GM19351 (cell line): ENCODE measurements around the gene ORAI2.

Experiments
- ATAC-seq: cut with Tn5 transposase; IDR thresholded peaks from one replicate; pipeline ENCODE4 v1.9.1; 2021; ENCODE audit warnings: mild to moderate bottlenecking, moderate library complexity; ENCODE audit not compliant: unreplicated experiment

Gene ORAI2

DNA sequence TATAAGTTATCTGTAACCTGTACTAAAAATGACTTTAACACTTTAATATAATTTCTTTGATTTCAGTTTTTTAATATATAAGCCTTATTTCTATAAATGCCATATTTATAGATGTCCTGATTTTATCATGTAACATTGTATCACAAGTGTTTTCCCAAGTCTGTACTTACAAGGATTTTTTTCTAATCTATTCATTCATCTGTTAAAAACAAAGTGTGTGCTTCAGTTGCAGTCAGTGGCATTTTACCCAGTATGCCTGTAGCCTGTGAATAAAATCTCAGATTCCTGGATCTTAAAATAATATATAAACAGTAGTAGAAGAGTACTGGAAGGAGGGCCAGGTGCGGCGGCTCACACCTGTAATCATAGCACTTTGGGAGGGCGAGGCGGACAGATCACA lies 19.8 kb upstream of the ORAI2 start:
- ATAC-seq, result no peak

DNA sequence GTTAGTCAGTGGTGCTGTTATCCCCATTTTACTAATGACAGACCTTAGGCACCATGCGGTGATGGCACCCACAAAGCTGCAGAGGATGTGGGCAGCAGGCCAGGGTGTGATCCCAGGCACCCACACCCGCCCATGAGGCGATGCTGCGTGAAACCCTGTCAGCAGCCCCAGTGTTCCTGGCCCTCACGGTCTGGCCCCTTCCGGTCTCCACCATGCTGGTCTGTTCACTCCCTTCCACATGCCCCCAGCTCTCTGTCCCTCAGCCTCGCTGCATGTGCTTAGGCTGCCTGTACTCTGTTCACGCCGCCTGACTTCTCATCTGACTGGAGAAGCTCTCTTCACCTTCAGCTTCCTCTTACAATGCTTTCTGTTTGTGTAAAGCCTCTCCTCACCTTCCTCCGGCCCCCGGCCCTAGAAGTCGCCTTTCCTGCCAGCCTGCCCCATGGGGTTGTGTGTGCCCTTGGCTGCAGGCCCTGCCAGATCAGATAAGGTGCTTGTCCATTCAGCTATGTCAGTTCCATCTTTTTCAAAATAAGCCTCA lies 17.6 kb upstream of the ORAI2 start:
- peak; percentile 65 for ATAC-seq

DNA sequence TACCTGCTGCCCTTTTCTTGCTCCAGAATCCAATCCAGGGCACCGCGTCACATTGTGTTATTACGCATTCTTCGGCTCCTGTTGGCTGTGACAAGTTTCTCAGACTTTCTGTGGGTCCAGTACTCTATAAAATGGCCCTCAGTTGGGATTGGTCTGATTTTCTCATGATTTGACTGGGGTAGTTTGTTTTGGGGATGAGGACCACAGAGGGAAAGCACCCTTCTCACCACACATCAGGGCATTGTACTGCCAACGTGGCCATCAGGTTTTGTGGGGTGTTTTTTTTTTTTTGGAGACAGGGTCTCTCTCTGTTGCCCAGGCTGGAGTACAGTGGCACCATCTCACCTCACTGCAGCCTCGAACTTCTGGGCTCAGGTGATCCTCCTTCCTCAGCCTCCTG lies 17.0 kb upstream of the ORAI2 start:
- ATAC-seq, result no peak

DNA sequence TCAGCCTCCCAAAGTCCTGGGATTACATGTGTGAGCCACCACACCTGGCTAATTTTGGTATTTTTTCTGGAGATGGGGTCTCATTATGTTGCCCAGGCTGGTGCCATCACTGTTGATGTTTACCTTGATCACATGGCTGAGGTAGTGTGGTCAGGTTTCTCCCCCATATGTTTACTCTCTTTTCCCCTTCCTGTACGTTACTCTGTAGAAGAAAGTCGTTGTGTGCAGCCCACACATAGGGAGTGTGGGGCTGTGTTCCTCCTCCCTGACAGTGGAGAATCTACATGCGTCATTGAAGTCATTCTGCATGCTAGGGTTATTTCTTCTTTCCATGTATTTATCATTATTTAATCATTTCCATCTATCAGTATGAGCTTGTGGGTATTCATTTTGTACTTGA lies 16.3 kb upstream of the ORAI2 start:
- no peak for ATAC-seq

DNA sequence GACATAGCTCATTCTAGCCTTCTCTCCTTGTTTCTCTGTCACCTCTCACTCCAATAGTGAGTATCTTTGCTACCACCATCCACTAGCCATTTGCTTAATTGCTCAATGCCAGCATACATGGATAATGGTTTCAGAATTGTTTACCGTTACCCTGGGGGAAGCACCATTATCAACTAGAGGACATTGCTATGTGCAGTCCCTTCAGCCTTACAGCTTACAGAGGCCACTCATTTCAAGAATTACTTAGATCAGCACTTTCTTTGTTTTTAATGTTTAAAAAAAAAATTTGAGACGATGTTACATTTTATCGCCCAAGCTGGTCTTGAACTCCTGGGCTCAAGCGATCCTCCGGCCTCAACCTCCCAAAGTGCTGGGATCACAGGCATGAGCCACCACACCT lies 14.8 kb upstream of the ORAI2 start:
- ATAC-seq, result no peak

DNA sequence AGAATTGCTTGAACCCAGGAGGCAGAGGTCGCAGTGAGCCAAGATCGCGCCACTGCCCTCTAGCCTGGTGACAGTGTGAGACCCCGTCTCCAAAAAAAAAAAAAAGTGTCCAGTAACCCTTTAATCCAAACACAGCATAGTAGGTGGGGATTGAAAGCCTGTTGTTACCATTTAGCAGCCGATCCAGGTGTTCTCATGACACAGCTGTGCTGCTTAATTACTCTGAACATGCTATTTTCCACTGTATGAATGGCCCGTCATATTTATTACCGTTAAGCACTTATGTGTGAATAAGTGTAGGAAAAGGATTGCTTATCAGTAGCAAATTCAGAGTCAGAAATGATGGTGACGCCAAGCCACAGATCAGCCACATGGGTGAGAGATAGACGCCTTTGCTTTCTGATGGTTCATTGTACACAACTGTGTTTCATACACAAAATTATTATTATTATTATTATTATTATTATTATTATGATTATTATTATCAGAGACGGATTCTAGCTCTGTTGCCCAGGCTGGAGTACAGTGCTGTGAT lies 11.6 kb upstream of the ORAI2 start:
- ATAC-seq, result no peak

DNA sequence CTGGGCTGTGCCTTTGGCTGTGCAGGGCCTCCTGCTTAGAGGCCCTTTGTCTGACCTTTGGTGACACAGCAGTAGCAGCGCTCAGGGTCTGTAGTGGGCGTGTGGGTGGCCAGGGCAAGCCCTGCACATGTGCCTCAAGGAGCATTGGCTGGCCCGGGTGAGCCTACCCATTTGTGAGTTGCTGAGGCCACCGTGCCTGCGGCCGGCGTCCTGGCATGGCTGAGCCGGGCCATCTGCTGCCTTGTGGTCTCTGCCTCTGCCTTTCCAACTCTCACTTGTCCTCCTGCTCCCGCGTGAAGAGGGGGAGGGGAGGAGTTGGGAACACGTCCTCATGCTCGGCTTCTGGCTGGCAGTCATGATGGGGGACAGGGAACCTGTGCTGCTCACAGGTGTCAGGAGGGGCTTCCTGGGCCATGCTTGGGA lies 9.2 kb upstream of the ORAI2 start:
- ATAC-seq, result no peak

DNA sequence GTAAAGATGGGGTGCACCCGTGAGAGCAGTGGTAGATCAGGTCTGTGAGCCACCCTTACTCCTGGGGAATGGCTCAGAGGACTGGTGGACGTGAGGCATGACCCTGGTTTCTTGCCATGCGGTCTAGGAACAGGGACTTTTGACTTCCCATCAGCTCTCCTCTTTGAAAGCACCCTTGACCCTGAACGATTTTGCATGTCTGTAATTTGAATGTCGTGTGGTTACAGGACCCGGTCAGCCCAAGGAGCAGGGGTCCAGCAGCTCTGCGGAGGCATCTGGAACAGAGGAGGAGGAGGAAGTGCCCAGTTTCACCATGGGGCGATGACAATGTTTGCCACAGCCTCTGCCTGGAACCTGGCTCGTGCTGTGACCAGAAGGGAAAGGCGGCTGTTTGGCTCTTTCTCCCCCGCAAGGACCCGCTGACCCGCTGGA lies 8.6 kb upstream of the ORAI2 start:
- no peak for ATAC-seq

DNA sequence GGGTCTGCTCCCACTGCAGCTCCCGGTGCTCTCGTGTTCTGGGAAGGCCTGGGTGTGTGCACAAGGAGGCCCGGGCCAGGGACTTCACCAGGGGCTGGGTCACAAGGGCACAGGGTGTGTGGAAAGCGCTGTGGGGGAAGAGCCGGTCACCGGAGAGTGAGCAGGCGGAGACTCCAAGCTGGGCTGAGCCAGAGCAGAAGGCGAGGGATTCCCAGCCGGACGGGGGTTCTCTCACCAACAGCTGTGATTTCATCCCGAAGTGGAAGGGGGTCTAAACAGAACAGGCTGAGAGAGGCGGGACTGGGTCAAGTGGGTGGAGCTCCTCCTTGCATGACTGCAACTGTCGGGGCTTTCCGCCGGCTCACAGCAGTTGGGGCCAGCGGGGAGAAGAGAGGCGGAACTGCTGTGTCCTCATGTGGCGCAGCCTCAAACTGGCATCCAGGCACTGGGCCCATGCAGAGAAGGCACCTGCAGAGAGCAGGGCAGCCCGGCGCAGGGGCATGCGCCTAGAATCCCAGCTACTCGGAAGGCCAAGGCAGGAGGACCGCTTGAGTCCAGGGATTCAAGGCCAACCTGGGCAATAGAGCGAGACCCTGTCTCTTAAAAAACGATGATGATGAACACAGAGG lies 7.6 kb upstream of the ORAI2 start:
- peak; percentile 64 for ATAC-seq

DNA sequence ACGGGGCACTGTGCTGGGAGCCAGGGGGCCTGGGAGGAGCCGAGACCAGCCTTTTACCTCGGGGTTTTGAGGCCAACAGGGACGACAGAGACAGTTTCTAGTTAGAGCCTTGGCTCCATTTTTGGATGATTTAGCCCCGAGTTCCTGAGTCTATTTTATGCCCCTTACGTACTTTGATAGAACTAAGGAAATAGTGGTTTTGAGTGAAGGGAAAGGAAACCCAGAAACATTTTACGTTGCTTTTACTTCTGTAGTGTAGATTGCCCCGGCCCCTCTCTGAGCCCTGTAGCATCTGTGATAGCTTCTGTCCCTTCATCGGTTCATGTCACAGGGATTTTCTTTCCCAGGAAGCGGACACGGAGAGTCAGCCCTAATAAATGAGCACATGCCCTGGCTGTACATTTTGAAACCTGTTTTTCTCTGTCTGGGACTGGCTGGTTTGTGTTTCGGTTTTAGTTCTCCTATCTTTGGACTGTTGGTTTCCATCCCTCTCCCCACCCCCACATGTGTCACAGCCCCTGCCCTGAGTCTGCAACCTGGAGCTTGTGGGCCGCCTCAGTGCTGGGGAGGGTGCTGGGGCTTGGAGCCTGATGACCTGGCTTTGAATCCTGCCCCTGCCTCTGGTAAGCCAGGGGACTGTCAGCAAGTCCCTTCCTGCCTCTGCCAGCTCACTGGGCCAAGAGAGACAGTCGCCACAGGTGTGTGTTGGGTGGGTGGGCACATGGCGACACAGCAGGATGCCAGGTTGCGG lies 6.9 kb upstream of the ORAI2 start:
- peak; percentile 56 for ATAC-seq

DNA sequence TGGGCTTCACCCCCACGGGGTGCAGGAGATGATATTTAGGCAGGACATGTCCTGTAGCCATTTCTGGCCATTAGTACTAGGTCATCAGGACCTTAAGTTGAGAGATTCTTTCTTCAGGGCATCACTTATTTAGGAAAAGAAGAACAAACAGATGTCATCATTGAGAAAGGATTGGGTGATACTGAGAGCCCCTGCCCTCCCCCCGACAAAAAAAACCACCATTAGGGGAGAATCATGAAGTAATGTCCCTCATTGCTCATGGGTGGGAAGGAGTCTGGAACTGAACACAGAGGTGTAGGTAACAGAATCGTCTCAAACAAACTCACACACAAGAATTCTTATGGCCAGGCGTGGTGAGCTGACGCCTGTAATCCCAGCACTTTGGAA lies 6.4 kb upstream of the ORAI2 start:
- no peak for ATAC-seq

DNA sequence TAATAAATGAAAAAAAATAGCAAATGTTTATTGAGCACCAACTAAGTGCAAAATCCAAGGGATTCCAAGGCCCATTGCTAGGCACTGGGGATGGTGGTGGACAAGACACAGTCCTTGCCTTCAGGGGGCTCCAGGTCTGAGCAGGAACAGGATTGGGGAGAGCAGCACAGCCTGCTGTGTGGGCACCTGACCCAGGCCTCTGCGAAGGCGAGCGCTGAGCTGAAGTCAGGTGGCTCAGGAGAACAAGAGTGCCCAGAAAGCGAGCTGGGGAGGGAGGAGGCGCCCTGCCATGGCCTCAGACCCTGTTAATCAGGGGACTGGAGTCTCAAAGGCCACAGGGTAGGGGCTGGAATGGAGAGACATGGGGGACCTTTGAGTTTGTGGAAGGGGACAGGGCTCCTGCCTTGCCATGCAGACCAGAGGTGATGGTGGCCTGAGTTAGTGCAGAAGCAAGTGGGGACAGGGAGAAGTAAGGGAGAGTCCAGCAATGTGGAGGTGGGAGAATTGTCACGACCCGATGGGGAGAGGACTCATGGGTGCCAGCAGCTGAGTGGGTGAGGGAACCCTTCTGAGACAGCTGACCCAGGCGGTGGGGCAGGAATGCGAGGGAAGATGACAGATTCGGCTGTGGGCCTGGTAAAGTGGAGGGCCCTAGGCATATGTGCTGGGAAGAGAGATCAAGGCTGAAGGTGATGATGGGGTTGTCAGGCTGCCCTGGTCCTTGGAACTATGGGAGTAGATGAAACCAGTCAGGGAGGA lies 4.1 kb upstream of the ORAI2 start:
- ATAC-seq, result no peak

DNA sequence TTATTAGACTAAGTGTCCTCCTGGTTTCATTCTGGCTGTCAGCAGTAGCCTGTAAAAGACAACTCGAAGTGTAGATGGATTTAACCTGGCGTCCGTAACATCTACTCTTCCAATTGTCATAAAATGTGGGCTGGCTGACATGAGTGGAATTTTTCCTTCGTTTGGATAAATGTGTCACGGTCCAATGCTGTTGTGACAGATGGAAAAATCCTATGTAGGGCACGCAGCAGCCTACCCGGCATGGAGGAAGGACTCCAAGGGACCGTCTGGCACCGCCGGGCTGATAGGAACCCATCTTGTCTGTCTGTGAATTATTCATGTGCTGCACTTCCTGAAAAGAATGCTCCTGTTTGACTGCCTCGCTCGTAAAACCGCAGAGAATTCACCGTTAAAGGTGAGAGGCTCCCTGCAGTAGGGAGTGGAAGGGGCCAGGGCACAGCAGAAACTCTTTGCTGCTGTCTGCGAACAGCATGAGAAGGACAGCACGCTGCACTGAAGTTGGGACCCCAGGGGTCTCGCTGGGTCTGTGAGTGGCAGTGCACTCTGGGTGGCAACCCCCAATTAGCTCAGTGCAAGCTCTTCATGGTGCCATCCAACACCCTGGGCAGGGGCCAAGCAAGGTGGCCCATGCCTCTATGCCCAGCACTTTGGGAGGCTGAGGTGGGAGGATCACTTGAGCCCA lies 1.6 kb upstream of the ORAI2 start:
- ATAC-seq, result no peak

DNA sequence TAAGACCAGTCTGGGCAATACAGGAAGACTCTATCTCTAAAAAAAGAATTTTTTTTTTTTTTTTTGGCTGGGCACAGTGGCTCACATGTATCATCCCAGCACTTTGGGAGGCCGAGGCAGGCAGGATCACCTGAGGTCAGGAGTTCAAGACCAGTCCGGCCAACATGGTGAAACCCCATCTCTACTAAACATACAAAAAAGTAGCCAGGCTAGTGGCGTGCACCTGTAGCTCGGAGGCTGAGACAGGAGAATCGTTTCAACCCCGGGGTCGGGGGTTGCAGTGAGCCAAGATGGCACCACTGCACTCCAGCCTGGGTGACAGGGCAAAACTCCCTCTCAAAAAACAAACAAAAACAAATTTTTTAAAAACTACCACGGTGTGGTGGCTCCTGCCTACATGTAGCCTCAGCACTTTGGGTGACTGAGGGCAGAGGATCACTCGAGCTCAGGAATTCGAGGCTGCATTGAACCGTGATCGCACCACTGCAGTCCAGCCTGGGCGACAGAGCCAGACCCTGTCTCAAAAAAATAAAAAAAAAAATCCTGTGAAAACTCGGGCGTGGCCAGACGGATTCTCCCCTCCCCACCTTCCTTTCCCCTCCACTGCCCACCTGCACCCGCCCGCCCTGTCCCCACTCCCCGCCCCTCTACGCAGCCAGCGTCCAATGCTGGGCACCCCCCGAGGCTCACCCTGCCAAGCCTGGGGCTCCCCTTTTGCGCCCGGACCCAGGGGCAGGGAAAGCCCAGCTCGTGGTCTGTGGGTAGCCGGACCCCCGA lies 745 bp upstream of the ORAI2 start:
- peak; percentile 29 for ATAC-seq

DNA sequence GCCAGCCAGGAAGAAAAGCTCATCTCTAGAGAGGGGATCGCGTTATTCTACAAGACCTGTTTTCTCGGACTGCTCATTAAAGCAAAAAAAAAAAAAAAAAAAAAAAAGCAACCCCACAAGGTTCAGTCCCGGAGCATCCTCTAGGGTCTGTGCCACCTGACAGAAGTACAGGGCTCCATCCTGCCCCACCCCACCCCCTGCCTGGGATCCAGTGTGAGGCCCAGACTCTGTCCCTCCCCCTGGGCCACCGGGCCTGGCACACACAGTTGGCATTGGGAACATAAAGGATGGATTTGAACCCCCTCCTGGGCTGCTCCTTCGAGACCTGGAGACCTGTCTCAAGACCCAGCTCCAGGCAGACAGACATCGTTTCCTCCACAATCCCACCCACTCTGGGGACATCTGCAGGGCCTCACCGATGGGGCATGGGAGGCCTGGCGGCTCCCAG lies 688 bp downstream of the ORAI2 start:
- ATAC-seq, result no peak

DNA sequence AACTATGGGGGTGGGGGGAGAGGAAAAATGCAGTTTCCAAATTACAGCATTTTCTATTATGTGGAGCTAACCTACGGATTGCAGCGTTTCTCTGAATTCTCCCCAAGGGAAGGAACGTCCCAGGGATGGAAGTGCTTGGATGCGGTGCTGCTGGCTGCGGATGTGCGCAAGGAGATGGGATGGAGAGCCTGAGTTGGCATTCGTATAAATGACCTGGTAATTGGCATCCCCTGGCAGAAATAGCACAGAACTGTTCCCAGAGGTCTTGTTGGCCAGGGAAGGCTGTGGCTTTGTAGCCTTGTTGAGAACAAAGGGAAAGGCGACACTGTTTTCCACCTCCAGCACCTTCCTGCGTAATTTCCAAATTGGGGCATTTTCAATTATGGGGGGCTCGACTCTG lies 2.7 kb downstream of the ORAI2 start:
- ATAC-seq, result no peak

DNA sequence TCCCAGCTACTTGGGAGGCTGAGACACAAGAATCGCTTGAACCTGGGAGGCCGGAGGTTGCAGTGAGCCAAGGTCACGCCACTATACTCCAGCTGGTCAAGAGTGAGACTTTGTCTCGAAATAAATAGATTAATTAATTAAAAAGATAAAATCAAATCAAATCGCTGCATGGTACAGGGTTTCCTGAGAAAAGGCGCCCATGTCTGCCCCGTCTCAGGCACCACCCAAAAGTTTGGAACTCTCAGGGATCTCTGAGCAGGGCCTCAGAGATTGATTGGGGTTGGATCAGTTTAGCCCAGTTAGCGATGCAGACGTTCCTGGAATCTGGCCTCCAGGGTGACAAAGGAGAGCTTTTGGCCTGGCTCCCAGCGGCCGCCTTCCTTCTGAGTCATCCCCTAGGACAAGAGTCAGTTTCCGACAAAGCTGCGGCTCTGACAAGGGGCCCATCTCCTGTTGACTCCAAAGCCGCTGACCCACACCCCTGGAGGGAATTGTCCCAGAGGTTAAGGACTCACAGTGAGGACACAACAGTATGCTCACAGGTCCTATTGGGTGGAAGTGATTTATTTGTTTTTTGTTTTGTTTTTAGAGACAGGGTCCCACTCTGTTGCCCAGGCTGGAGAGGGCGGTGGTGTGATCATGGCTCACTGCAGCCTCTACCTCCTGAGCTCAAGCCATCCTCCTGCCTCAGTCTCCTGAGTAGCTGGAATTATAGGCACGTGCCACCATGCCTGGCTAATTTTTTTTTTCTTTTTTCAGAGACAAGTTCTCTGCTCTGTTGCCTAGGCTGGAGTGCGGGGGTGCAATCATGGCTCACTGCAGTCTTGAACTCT lies 6.8 kb downstream of the ORAI2 start:
- no peak for ATAC-seq

DNA sequence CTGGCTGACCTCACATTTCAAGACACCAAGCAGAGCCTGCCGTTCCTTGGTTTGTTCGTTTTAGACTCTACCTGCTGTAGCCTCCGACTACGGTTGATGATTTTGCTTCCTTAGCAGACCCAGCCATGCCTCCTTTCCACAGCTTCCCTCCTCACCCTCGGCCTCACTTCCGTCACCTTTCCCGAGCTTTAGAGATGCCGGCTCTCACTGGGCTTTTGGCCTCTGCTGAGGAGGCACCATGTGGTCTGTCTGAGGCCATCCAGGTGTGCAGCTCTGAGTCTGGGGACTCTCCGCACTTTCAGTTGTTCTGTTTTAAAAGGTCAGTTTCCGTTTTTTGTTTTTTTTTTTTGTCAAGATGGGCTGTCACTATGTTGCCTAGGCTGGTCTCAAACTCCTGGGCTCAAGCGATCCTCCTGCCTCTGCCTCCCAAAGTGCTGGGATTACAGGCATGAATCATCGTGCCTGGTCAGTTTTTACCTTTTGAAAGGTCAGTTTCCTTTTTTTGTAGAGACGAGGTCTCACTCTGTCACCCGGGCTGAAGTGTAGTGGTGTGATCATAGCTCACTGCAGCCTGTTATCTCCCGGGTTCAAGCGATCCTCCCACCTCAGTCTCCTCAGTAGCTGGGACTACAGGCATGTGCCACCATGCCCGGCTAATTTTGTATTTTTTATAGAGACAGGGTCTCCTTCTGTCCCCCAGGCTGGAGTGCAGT lies 11.7 kb downstream of the ORAI2 start:
- ATAC-seq, result peak; percentile 56

DNA sequence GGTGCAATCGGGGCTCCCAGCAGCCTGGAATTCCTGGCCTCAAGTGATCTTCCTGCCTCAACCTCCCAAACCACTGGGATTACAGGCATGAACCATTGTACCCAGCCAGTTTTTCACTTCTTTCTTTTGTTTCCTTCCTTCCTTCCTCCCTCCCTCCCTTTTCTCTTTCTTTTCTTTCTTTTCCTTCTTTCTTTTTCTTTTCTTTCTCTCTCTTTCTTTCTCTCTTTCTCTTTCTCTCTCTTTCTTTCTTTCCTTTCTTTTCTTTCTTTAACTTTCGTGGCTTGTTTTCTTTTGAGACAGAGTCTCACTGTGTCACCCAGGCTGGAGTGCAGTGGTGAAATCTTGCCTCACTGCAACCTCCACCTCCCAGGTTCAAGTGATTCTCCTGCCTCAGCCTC lies 12.3 kb downstream of the ORAI2 start:
- no peak for ATAC-seq
